SIG-M5 treated with dmso at 0.1 percent for 504 hours (cell line): ENCODE results near the gene ARFGAP1.
"Not testable (repeated sequence)": the region's sequence is repeated elsewhere in the genome, so short reads cannot be mapped to it uniquely, and the experiment has no call there.

Experiments used
- DNase-seq: peaks from one replicate; lab custom pipeline; 2025; ENCODE audit not compliant: unreplicated experiment; lab: John Stamatoyannopoulos, UW

The ARFGAP1 gene

DNA sequence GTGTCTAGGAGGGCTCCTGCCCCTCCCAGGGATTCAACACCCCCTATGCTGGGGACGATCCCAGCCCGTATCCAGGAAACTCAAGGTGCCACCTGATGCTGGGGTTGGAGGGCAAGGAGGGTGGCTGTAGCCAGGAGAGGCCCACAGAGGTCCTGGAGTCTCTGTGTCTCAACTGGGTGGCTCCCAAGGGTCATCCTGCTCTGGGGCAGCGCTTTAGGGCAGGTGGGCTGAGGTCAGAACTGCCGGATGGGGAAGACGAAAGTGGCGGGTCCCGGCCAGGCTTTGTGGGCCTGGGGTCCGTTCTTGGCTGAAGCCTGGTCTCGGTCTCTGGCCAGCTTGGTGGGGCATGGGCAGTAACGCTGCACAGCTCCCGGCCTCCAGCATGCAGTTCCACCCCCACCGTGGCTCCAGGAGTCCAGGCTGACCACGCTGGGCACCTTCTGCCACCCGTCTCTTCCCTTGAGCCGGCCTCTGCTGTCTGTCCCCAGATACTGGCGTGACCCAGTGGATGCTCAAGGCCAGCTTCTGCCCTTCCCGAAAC is 17.6 kb downstream of the ARFGAP1 start:
- no peak for DNase-seq

DNA sequence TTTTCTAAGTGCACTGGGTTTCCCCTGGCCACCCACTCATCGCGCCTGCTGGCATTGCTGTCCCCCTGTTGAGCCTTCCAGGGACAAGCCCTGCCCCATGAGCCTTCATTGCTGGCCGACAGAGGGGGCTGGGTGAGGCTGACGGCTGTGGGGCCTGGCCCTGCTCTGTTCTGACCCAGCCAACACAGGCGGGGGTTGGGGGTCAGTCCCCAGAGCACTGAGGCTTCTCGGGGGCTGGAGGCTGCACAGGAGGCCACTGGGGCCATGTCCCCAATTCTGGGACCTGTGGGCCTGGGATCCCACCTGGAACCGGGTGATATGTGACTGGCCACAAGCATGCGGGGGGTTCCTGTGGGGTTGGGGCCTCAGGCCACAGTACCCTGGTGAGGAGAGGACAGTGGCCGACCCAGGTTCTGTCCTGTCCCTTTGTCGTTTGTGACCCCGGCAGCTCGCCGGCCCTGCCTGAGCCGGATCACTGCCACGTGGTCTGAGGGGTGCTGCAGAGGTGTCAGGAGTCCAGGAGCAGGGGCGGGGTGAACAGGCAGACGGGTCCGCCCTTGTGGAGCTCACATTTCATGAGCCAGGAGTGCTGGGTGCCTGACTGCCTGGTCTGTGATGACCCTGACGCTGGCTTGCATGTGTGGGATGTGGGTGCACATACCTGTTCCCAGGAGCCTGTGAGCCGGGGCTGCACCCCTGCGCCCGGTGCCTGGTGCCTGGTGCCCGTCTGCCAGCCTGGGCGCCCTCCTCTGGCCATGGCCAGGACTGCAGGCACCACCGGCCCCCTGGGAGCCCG is 18.3 kb downstream of the ARFGAP1 start:
- DNase-seq = no peak

DNA sequence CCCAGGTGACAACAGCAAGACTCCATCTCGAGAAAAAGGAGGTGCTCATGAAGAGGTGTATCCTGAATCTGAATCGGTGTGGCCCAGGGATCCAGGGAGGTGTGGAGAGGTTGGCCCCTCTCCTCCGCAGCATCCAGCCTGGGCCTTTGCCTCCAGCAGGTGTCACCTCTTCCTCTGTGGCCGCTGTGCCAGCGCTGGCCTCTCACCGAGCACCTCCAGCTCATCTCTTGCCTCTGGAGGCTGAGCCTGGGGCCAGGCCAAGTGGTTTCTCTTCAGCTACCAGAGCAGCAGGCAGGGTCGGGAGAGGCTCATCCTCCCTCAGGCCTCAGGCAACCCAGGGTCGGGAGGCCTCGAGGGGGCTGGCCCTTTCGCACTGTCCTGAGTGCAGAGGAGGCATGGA is 19.2 kb downstream of the ARFGAP1 start:
- no peak for DNase-seq

DNA sequence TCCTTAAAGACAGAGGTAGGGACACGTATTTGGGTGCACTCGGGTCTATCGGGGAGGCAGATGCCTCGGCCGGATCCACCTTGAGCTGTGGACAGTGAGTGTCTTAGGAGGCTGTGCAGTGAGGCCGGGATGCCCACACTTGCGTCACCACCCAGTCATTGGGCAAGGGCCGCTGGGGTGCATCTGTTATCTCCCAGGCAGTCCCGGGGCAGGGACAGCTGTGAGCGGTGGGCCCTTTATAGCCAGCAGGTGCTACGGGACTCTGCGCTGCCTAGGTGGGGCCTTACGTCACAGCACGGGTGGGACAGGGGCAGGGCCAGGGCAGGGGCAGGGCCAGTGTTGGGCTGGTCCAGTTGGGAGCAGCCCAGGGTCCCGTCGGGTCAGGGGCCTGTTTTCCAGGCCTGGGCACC is 19.7 kb downstream of the ARFGAP1 start:
- DNase-seq = no peak

DNA sequence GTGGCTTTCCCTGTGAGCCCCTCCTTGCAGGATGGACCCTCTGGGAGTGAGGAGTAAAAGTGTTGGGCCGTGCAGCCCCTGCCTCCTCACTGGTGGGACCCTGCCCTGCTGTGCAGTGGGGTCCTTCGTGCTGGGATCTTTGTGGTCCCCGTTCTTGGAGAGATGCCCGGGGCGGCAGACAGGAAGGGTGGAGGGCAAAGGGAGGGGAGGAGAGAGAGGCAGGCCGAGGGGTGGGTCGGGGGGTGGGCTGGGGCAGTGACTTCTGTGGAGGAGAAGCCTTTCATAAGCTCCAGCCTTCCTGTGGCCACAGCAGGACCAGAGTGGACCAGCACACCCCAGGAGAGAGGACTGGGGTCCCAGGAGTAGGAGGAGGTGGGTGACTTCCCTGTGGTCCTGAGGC is 20.3 kb downstream of the ARFGAP1 start, which contains the start of gene COL20A1:
COL20A1 (plus strand) TSS at position 283 of the 400 bp plus-strand sequence. CDS start 1,922 bp downstream, outside the sequence.
- no peak for DNase-seq

DNA sequence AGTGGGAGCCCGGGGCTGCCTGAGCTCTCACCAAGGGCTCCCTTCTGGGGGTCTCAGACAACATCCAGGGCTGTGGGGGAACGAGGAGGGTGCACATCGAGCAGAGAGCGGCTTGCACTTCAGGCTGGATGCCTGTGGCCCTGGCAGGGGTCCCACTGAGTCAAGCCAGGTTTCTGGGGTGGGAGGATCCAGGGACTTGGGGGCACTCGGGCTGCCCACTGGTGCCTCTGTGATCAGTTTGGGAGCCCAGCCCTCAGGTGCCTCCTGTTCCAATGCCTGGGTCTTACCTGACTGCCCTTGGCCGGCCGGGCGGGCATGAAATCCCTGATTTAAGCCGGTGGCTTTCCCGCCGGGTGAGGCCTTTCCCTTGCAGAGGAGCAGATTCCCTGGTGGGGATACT is 20.8 kb downstream of the ARFGAP1 start:
- DNase-seq = no peak

DNA sequence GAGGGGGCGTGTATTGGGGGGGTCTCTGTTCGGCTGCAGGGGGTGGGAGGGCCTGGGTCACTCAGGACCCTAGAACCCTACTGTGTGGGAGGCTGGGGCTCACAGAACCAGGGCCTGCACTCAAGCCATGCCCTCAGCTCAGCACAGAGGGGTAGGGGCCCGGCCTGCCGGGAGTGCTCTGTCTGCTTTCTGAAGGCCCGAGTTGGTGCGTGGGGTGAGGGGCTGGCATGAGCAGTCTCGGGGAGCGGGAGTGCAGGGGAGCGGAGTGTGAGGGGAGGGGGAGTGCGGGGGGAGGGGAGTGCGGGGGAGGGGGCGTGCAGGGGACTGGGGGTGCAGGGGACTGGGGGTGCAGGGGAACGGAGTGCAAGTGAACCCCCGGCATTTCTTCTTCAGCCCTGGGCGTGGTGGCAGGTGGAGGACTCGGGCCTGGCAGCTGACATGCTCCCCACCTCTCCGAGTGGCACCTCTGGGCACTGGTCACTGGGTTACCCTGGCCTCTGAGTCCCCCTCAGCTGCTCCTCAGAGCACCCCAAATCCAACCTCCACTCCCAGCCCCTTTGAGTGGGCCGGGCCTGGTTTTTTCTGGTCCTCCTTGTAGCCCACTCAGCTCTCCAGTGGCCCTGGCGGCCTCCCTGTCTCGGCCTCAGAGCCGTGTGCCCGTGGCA is 21.4 kb downstream of the ARFGAP1 start:
- DNase-seq = no peak

DNA sequence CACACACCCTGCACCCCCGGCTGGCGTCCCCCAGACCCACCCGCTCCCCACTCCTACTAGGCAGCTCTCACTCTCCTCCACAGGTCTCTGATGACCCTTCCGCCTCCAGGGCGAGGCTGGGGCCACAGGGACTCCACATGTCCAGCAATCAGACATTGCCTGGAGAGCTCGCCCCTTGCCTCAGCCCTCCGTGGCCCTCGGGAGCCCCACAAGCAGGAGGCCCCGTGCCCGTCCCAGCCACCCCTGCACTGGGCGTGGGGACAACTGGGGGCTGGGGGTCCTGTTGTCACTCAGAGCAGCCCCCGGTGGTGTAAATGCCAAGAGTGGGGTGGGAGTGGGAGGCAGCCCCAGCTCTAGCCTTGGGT is 21.9 kb downstream of the ARFGAP1 start:
- DNase-seq = no peak

DNA sequence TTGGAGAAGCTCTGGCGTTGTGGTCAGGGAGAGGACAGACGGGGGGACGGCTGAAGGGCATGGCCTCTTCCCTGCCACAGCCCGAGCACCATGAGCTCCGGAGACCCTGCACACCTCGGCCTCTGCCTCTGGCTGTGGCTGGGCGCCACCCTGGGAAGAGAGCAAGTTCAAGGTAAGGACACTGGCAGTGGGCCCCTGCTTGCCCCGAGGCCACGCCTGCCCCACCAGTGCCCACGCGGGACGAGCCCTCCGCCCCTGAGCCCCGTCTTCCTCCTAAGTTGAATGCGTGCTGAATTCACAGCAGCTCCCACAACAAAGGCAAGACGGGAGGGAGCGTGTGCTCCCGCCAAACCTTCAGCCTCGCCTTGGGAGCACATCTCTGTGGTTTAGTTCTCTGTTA is 22.4 kb downstream of the ARFGAP1 start:
- DNase-seq = no peak

DNA sequence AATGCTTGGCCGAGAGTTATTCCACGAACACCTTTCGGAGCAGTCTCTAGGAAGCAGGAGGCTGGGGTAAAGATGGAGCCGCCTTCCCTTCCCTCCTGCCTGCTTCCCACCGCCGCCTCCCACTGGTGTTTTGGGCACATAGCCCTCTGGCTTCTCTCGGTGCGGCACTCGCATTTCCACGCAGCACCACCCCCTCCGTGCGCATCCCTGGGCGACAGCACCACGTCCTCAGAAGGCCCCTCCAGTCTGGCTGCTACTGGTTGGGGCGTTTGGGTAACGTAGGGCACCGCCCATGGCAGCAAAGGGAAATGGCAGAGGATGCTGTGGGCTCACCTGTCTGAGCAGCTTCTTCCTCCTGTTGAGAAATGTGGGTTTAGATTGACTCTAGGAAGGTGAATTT is 22.8 kb downstream of the ARFGAP1 start:
- DNase-seq = no peak

DNA sequence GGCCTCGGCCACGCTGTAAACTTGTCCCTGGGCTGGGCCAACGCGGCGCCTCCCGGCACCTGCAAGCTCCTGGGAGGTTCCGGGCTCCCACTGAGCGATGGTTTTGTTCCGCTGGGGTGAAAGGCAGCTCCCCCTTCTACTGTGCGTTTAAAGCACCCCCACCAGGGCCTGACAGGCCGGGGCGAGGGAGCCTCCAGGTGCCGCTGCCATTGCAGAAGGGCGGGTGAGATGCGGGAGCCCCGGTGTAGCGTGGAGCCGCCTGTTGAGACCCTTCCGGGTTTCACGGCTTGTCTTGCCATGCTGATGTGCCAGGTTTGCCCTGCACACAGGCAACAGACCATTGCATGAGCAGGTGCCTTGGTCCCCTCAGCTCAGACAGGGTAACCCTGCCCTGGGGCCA is 23.2 kb downstream of the ARFGAP1 start:
- DNase-seq = no peak

DNA sequence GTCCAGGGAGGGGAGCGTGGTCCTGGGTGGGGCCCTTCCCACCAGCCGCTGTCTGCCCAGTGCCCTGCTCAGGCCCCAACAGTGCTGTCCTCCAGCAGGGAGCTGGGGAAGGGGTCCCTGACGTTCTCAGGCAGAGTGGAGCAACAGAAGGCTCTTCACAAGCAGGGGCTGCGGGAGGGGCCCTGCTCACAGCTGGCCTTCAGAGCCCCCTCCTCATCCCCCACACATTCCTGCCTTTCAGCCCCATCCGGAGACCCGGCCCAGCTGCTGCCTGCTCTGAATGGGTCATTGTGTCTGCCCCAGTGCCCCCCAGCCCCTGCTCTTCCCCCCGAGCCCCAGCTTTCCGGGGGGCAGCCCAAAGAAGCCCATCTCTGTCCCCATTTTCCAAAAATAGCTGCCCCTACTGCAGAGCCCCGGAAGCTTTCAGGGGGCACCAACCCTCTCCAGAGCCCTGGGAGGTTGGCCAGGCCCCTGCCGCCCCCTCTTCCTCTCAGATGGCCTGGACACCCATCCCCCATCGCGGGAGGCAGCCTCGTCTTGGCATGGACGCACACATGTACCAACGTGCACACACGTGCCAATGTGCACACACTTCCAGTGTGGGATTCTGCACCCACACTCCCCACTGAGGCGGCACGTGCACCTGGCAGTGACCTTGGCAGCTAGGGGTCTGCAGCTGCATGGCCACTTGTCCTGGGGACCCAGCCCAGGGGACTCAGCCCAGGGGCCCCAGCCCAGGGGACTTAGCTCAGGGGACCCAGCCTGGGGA is 24.1 kb downstream of the ARFGAP1 start:
- no peak for DNase-seq

DNA sequence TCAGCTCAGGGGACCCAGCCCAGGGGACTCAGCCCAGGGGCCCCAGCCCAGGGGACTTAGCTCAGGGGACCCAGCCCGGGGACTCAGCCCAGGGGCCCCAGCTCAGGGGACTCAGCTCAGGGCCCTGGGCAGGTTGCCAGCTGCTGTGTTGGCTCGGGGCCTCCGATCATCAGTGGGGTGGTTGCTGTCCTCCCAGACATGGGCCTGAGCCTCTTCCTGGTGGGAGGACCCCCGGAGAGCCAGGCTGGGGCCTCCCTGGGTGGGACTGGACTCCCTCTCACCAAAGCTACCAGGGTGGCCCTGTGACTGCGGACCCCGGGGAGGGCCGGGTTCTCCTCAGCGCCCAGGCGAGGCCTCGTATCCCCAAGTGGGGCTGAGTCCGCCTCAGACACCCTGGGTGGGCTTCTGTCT is 24.8 kb downstream of the ARFGAP1 start:
- no peak for DNase-seq

DNA sequence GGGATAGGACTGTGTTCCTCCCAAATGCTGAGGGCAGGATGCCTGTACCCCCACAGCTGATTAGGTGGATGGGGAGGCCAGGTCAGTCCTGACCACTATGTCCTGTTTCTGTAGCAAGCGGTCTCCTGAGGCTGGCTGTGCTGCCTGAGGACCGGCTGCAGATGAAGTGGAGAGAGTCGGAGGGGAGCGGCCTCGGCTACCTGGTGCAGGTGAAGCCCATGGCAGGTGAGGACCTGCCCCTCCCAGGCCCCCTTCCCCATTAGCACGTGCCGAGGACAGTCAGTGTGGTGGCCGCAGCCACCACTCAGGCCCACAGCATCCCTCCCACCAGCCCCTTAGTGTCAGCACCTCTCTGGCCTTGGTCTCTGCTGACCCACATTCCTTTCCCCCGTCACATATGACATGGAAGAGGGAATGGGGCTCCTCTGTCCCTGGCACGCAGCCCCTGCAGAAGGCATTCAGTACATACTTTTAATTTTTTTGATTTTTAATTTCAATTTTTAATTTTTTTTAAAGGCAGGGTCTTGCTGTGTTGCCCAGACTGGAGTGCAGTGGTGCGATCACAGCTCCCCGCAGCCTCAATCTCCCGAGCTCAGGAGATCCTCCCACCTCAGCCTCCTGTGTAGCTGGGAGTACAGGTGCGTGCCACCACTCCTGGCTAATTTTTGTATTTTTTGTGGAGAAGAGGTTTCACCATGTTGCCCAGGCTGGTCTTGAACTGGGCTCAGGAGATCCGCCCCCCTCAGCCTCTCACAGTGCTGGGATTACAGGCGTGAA is 25.4 kb downstream of the ARFGAP1 start:
- no peak for DNase-seq

DNA sequence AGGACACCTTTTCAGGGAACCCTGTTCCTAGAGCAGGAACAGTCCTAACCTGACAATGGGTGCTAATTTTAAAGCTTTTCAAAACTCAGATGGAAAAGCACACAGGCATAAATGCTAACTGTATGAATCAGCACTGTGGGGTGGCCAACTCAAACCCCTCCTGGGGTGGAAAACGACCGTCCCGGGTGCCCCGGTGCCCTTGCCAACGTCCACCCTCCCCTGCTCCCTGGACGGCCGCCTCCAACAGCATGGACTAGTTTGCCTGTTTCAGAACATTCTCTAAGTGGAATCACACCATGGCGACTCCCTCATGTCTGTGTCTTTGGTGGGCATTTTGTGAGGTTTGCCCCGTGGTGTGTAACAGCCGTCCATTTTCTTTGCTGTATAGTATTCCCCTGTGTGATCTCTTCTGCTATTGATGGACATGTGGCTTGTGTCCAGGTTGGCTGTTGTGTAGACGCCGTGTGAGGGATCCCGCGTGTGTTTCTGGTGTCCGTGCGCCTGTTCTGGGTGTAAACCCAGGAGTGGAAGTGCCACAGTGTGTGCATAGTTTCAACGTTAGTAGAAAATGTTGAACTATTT is 26.2 kb downstream of the ARFGAP1 start:
- no peak for DNase-seq

DNA sequence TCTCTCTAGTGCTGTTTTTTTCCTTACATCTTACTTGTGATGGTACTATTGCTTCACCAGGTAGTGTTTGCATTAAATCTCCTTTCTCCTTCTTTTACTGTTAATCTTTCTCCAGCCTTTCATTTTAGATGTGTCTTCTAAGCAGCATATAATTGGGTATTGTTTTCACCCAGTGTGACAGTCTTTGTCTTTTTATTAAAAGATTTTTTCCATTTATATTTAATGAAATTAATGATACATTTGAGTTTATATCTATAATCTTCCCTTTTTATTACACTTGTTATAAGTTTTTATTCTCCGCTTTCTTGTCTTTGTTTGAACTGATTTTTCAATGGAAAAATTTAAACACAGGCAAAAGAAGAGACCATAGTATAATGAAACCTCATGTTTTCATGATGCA is 29.1 kb downstream of the ARFGAP1 start:
- DNase-seq = no peak

DNA sequence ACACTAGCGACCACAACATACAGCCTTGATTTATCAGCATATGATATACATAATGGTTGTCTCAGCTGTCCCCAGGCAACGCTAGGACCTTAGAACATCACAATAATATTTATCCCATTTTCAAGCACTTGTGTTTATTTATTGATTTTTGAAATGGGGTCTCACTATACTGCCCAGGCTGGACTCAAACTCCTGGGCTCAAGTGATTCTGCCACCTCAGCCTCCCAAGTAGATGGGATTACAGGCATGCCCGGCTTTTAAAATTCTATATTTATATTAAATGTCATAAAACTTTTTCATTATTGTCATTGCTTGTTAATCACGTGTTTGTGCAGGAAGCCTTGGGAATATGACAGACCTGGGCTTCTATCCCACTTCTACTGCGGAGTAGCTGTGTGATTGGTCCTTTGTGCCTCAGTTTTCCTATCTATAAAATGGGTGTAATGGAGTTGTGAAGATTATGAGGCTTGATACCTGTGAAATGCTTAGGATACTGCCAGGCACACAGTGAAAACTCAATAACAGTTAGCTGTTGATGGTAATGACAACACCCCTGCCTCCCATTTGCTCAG is 30.6 kb downstream of the ARFGAP1 start:
- DNase-seq = no peak

DNA sequence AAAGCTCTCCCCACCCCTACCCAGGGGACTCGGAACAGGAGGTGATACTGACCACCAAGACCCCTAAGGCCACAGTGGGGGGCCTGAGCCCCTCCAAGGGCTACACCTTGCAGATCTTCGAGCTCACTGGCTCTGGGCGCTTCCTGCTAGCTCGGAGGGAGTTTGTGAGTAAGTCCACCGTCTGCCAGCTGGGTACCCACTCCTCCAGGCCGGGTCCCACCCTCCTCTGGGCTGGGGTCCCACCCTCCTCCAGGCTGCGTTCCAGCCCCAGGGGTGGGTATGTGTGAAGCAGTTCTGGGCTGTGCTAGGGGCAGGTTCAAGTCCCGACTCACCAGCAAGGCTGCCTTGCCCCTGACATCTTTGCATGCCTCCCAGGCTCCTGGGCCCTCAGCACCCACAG is 32.8 kb downstream of the ARFGAP1 start:
- DNase-seq = no peak

DNA sequence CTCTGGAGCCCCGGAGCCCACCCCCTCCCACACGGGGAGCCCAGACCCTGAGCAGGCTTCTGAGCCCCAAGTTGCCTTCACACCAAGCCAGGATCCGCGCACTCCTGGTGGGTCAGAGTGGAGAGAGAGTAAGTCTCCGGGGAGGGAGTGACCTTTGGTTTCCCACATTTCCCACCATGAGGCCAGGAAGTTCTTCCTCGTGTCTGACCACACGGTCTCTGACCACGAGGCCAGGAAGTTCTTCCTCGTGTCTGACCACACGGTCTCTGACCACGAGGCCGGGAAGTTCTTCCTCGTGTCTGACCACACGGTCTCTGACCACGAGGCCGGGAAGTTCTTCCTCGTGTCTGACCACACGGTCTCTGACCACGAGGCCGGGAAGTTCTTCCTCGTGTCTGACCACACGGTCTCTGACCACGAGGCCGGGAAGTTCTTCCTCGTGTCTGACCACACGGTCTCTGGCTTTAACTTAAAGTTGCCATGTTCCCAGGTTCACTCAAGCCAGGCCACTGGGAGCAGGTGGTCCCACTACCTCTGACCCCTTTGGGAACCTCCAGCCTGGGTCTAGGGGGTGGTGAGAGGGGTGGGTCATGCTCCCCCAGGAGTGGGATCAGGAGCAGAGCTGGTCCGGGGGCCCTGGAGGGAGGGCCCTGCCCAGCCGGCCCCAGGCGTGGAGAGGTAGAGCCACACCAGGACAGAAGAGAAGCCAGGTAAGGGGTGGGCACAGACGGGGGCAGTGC is 33.5 kb downstream of the ARFGAP1 start:
- DNase-seq = not testable (repeated sequence)
